Measurements from ENCODE around the gene COQ10A. TPM values are rescaled to one million over a fixed set of nuclear protein-coding genes. Genes with fewer than 3 reads are reported as not detected.

COQ10A gene
- total and polyA plus RNA-seq, 10 of the 15 experiments (the other 5 are each of a cell fraction or from before 2014, with no cell fraction given) = 3.3 to 19.5 (median 6.9) TPM

- H2AFZ ChIP-seq (ENCODE audit: control insufficient read depth, low read depth, low read length) = no peak overlapping the region
- 45% methylated on average over 8 of the region's 8 CpGs for WGBS (ENCODE audit: insufficient coverage, insufficient replicate concordance, low lambda C conversion rate, missing lambda C conversion rate)
- peak; percentile 24; the same call in 1 of the 3 replicates for ATAC-seq
- ChIA-PET RAD21 (ENCODE audit: unreplicated experiment) (interaction anchor here (1.7 kb wide), 1 partner anchor 24 kb away, joined by 6 read pairs; no protein-coding TSS in a partner anchor), POLR2A (no interaction called here), SMC1A (ENCODE audit: uncharacterized antibody, unreplicated experiment) (interaction anchor here (1.0 kb wide), 1 partner anchor 10 kb away, joined by 3 read pairs; no protein-coding TSS in a partner anchor), CTCF (interaction anchor here (0.6 to 0.9 kb wide), 2 partner anchors 18 to 234 kb away, joined by 3 read pairs; no protein-coding TSS in a partner anchor)
- peaks cover 0 to 2% of the 10 kb centered on the region in 2 experiments; a peak in 2 of 4 replicates for H3K36me3 ChIP-seq (ENCODE audit: control insufficient read depth in 2 of 2, insufficient read depth in 2 of 2, low read length in 1 of 2)
- no TSS peak for BruUV-seq (replicated peaks)
- H3K9me3 ChIP-seq (replicated peaks; ENCODE audit: control insufficient read depth, insufficient read depth, low read length) = no peaks in the 10 kb centered on the region
- no peak overlapping the region for H3K4me3 ChIP-seq
- H3K9ac ChIP-seq (ENCODE audit: control insufficient read depth, insufficient read depth, low read length) = no peak overlapping the region
- H3K27ac ChIP-seq (ENCODE audit: control insufficient read depth, insufficient read depth) = no peak overlapping the region
- TF ChIP-seq EGR1 (IDR thresholded peaks at IDR 0.05; ENCODE audit: borderline replicate concordance in 1 of 2, low read depth in 2 of 2, low read length in 2 of 2) = no peak
- TF ChIP-seq RUNX3 (IDR thresholded peaks at IDR 0.05; ENCODE audit: low read length) = no peak
- no peak for TF ChIP-seq POLR2AphosphoS5 (IDR thresholded peaks at IDR 0.05; ENCODE audit: low read length)
- TF ChIP-seq NKRF (conservative IDR thresholded peaks at IDR 0.05) = no peak
- no peak for TF ChIP-seq CHD1 (IDR thresholded peaks at IDR 0.05; ENCODE audit: low read depth, low read length)
- TF ChIP-seq BRCA1 (IDR thresholded peaks at IDR 0.05; ENCODE audit: low read depth, low read length) = no peak
- TF ChIP-seq EP300 (IDR thresholded peaks at IDR 0.05; ENCODE audit: borderline replicate concordance in 1 of 2, control insufficient read depth in 1 of 2, low read depth in 2 of 2, low read length in 2 of 2) = no peak
- TF ChIP-seq PRDM15 (CRISPR knock-in tag; IDR thresholded peaks at IDR 0.05) = no peak
- no peak for TF ChIP-seq ZBTB4 (CRISPR knock-in tag; IDR thresholded peaks at IDR 0.05)
- no peak for TF ChIP-seq EED (IDR thresholded peaks at IDR 0.05; ENCODE audit: low read depth)
- H3K4me2 ChIP-seq (ENCODE audit: control insufficient read depth, insufficient read depth) = no peak overlapping the region
- intact Hi-C loops (cut with micrococcal nuclease; ENCODE audit: unreplicated experiment) (no loop called here), in situ Hi-C loops (cut with MboI) (no loop called here)
- no peaks in the 10 kb centered on the region for H3K79me2 ChIP-seq (ENCODE audit: control insufficient read depth, insufficient read depth, low read length)
- H4K20me1 ChIP-seq (ENCODE audit: control insufficient read depth, insufficient read depth) = no peaks in the 10 kb centered on the region
- DNase-seq (ENCODE audit: low read depth, low spot score) = no peak
- no peaks in the 10 kb centered on the region for H3K4me1 ChIP-seq (ENCODE audit: control insufficient read depth, insufficient read depth, low read length)
- FAIRE-seq = no peak
- H3K27me3 ChIP-seq (replicated peaks in 1 of 2; ENCODE audit: control insufficient read depth in 2 of 2, insufficient read depth in 2 of 2, low read length in 1 of 2) = no peaks in the 10 kb centered on the region
These were observed 36.1 kb upstream of the COQ10A start for GRCh38 chr12:56230432-56231183.
